HepG2 (cell line): ENCODE data around the gene ACSS1. TPM values are rescaled to one million over a fixed set of nuclear protein-coding genes. Genes with fewer than 3 reads are reported as not detected.

Experiments used
- ATAC-seq: fragments of 200-7000 bp; cut with Tn5 transposase; 3 replicates; pipeline ENCODE4 v1.9.1; 2020; ENCODE audit warnings: mild to moderate bottlenecking, moderate library complexity
- BruUV-seq: library from RNA; stranded (reverse); fragments of 400-500 nt; replicated peaks from 2 replicates; lab custom pipeline; 2021; lab: Mats Ljungman, UMichigan
- CTCF ChIA-PET: fragments of 300-600 bp; formaldehyde crosslinking; extraction: SDS; loops from one replicate; lab custom pipeline; 2021; ENCODE audit warnings: low total read pairs, inconsistent platforms, low intra/inter-chr PET ratio; lab: Yijun Ruan, JAX
- POLR2A ChIA-PET: fragments of 350-600 bp; sonication (Branson Sonifier 250); formaldehyde crosslinking; loops from one replicate; lab custom pipeline; 2020; ENCODE audit warnings: antibody characterized with exemption, inconsistent platforms; lab: Yijun Ruan, JAX
- DNase-seq: peaks from one replicate; pipeline ENCODE4 v3.0.0-alpha.2; 2015; ENCODE audit warnings: low spot score
- FAIRE-seq: peaks from 3 replicates; lab custom pipeline; 2011; peaks lifted over from hg19 to GRCh38; lab: Jason Lieb, UNC
- H2AFZ ChIP-seq: one replicate; pipeline ENCODE4 v1.6.1; 2011; ENCODE audit warnings: low read length, inconsistent platforms
- H3K27ac ChIP-seq: fragments of 300-600 bp; 3 replicates; pipeline ENCODE4 v1.8.0; 2011; ENCODE audit warnings: mixed run types, mild to moderate bottlenecking, mixed read lengths, low read length, inconsistent platforms; ENCODE audit not compliant: insufficient read depth; ENCODE audit errors: extremely low read length
- H3K27me3 ChIP-seq, 2 experiments: fragments of 200-600 bp in 1 of 2; 2 replicates in 1 of 2; 3 replicates in 1 of 2; pipeline versions ENCODE4 v1.6.0 to v1.8.0; 2011; ENCODE audit warnings: low read length in 2 of 2, mild to moderate bottlenecking in 2 of 2, moderate library complexity in 2 of 2, inconsistent platforms in 1 of 2; ENCODE audit not compliant: insufficient read depth in 2 of 2, control insufficient read depth in 1 of 2
- H3K36me3 ChIP-seq, 2 experiments: fragments of 200-600 bp in 1 of 2; replicated peaks in 1 of 2; 2 replicates in 1 of 2; 3 replicates in 1 of 2; pipeline versions ENCODE4 v1.5.1 to v1.8.0; 2011; ENCODE audit warnings: low read length in 2 of 2, inconsistent platforms in 1 of 2; ENCODE audit not compliant: insufficient read depth in 2 of 2, control insufficient read depth in 1 of 2
- H3K4me1 ChIP-seq: 2 replicates; pipeline ENCODE4 v1.5.1; 2012; ENCODE audit warnings: low read length, inconsistent platforms; ENCODE audit not compliant: insufficient read depth
- H3K4me2 ChIP-seq: 2 replicates; pipeline ENCODE4 v1.6.0; 2011; ENCODE audit warnings: low read depth, low read length, inconsistent platforms
- H3K4me3 ChIP-seq, 3 experiments: fragments of 200-600 bp in 1 of 3; sonication (generic), shearing (Covaris generic) in 1 of 3; replicated peaks in 1 of 3; 2 replicates each; pipeline ENCODE4 v1.5.1; 2011 to 2016; ENCODE audit warnings: low read length in 3 of 3, inconsistent platforms in 2 of 3, low read depth in 2 of 3, mild to moderate bottlenecking in 2 of 3, control low read depth in 1 of 3, mixed read lengths in 1 of 3; ENCODE audit not compliant: insufficient read depth in 1 of 3
- H3K79me2 ChIP-seq: one replicate; pipeline ENCODE4 v1.6.1; 2011; ENCODE audit warnings: low read length, inconsistent platforms; ENCODE audit not compliant: insufficient read depth
- H3K9ac ChIP-seq: 2 replicates; pipeline ENCODE4 v1.6.0; 2011; ENCODE audit warnings: mild to moderate bottlenecking, low read depth, low read length, inconsistent platforms; ENCODE audit not compliant: insufficient read depth
- H3K9me3 ChIP-seq: 2 replicates; pipeline ENCODE4 v1.5.1; 2012; ENCODE audit warnings: mild to moderate bottlenecking, low read length
- H4K20me1 ChIP-seq: 2 replicates; pipeline ENCODE4 v1.6.0; 2011; ENCODE audit warnings: inconsistent platforms, mild to moderate bottlenecking, low read length, moderate library complexity; ENCODE audit not compliant: insufficient read depth
- GTF3A ChIP-seq: sonication (generic); formaldehyde crosslinking; conservative IDR thresholded peaks from 2 replicates; pipeline ENCODE4 v1.4.0; 2020; ENCODE audit warnings: mild to moderate bottlenecking, missing genetic modification reagents
- HCFC1 ChIP-seq: fragments of 150-350 bp; IDR thresholded peaks from 2 replicates; pipeline ENCODE4 v1.6.1; 2014; ENCODE audit warnings: low read depth, low read length
- NR2F1 ChIP-seq, 2 experiments: fragments of 450-650 bp in 1 of 2; formaldehyde crosslinking in 1 of 2; IDR thresholded peaks; 2 replicates each; pipeline versions ENCODE4 v1.5.0 to v1.6.1; 2016 to 2020; ENCODE audit warnings: mild to moderate bottlenecking in 1 of 2, missing compliant biosample characterization in 1 of 2, missing genetic modification reagents in 1 of 2, moderate library complexity in 1 of 2
- ZSCAN25 ChIP-seq: sonication (generic); formaldehyde crosslinking; IDR thresholded peaks from 2 replicates; pipeline ENCODE4 v1.8.0; 2022; ENCODE audit warnings: mild to moderate bottlenecking, missing genetic modification reagents
- WGBS: methylation state at CpG from one replicate; pipeline ENCODE4 v1.1.6; 2017; ENCODE audit warnings: low lambda C conversion rate; 5-methylcytosine and 5-hydroxymethylcytosine counted together
- in situ Hi-C: cut with HindIII; loops from 2 replicates; pipeline ENCODE4 v1.10.0; 2017; ENCODE audit warnings: low pct_unique_long_range_greater_than_20kb; ENCODE audit not compliant: extremely low pct_ligation_motif_present
- intact Hi-C: fragments of 100-400 bp; cut with micrococcal nuclease; formaldehyde crosslinking; loops from one replicate; pipeline ENCODE4 v1.10.0; 2022; ENCODE audit not compliant: unreplicated experiment
- polyA plus RNA-seq, 8 experiments: library from polyadenylated mRNA; depleted of rRNA in 3 of 8; stranded (reverse) in 7 of 8; unstranded in 1 of 8; fragments of >200 nt; fragmentation: Illumina TruSeq in 4 of 8; extraction: Trizol in 4 of 8; gene quantifications; 2 replicates each; pipeline versions ENCODE4 v1.2.1 to v1.2.3, GENCODE V29; 2011 to 2016; ENCODE audit warnings: low read depth in 4 of 8, missing spikeins in 1 of 8, mixed read lengths in 1 of 8; ENCODE audit not compliant: insufficient read depth in 1 of 8
- total RNA-seq, 5 experiments: library from RNA; depleted of rRNA; stranded (reverse); fragments of >200 nt; fragmentation: Illumina TruSeq; extraction: Trizol; gene quantifications; 2 replicates each; pipeline ENCODE4 v1.2.3, GENCODE V29; 2016; ENCODE audit warnings: low read depth in 1 of 5
- TF ChIP-seq, protein P1 (sequence below): sonication (generic); formaldehyde crosslinking; IDR thresholded peaks from 2 replicates; pipeline ENCODE4 v1.9.0; 2022; ENCODE audit warnings: low read depth, missing genetic modification reagents
- TF ChIP-seq, protein P2 (sequence below): sonication (generic); formaldehyde crosslinking; IDR thresholded peaks from 2 replicates; pipeline ENCODE4 v1.4.0; 2020; ENCODE audit warnings: missing genetic modification reagents, borderline replicate concordance
- TF ChIP-seq, protein P3 (sequence below): sonication (generic); formaldehyde crosslinking; IDR thresholded peaks from 2 replicates; pipeline ENCODE4 v1.4.0; 2020; ENCODE audit warnings: missing genetic modification reagents

The ACSS1 gene
- total and polyA plus RNA-seq, 2 of the 13 experiments (the other 11 are each of a cell fraction or from before 2014, with no cell fraction given), result 15.2 to 41.6 TPM

DNA sequence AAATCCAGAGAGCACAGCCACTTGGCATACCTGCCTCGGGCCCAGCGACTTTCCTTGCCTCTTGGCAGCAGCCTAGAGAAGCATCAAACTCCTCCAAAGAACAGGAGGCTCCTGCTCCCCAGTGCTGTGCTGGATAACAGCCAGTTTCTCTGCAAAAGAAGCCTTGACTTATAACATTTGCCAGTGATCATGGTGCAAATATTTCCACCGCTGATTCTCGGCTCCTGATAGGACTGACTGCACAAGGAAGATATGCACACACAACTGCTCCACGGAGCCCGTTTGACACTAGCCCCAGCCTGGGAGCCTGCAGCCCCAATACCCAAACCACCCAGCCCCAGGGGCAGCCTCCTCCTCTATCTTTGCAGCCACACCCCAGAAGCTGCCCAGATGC, 17.5 kb downstream of the ACSS1 start (continued):
- no peak for TF ChIP-seq GTF3A
- TF ChIP-seq, protein P1, sequence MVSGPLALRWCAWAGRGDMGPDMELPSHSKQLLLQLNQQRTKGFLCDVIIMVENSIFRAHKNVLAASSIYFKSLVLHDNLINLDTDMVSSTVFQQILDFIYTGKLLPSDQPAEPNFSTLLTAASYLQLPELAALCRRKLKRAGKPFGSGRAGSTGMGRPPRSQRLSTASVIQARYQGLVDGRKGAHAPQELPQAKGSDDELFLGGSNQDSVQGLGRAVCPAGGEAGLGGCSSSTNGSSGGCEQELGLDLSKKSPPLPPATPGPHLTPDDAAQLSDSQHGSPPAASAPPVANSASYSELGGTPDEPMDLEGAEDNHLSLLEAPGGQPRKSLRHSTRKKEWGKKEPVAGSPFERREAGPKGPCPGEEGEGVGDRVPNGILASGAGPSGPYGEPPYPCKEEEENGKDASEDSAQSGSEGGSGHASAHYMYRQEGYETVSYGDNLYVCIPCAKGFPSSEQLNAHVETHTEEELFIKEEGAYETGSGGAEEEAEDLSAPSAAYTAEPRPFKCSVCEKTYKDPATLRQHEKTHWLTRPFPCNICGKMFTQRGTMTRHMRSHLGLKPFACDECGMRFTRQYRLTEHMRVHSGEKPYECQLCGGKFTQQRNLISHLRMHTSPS (CRISPR knock-in tag), result no peak

DNA sequence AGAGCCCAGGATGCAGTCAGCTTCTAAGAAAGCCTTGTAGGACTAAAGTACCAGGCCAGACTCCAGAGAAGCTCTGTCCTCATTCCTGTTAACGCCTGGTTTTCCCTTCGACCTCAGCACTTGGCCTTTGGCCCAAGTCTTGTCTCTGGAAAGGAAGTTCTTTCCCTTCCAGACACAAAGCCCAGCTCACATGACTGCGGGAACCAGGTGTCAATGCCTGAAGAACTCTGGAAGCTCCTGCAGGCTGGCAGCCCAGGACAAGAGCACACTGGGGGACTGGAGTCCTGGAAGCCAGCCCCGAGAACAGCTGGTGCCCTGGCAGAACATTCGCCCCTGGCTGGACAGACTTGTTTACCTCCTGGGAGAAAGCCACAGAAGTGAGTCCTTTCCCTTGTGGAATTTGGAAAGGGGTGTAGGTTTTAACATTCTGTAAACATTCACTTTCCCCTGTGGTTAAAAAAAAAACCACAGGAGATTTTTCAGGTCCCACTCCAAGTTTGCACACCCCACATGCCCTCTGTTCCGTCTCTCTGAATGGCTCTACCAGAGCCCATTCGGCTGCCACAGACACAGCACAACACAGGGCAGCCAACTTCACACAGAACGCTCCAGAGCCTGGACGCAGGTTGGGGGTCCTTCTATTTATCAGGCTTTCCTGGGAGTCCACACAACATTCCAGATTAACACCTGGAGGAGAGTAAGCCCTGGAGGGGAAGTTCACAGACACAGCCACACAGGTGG, 18.1 kb downstream of the ACSS1 start:
- H3K4me1 ChIP-seq, result peaks cover 39% of the 10 kb centered on the region
- in situ Hi-C loops, result no loop called here
- FAIRE-seq (no peak), ATAC-seq (no peak), DNase-seq (no peak)
- CTCF ChIA-PET, result no interaction called here
- H3K27ac ChIP-seq, result no peak overlapping the region
- no peaks in the 10 kb centered on the region for H4K20me1 ChIP-seq
- peaks cover 0 to 5% of the 10 kb centered on the region in 2 experiments; a peak in 1 of 5 replicates for H3K27me3 ChIP-seq
- no peak overlapping the region for H3K4me3 ChIP-seq
- H2AFZ ChIP-seq, result no peak overlapping the region
- no TSS peak for BruUV-seq
- H3K9me3 ChIP-seq, result no peaks in the 10 kb centered on the region
- no peak overlapping the region for H3K4me2 ChIP-seq
- no peak overlapping the region for H3K9ac ChIP-seq
- intact Hi-C loops, result no loop called here
- 58% methylated on average over 9 of the region's 9 CpGs for WGBS
- POLR2A ChIA-PET, result interaction anchor here (1.2 kb wide), 1 partner anchor 15 kb away, joined by 4 read pairs; no protein-coding TSS in a partner anchor
- no peaks in the 10 kb centered on the region for H3K36me3 ChIP-seq
- no peaks in the 10 kb centered on the region for H3K79me2 ChIP-seq
- TF ChIP-seq ZSCAN25 (CRISPR knock-in tag) (no peak), NR2F1 (CRISPR knock-in tag; IDR thresholded peaks at IDR 0.05) (no peak), HCFC1 (no peak)
- TF ChIP-seq, protein P2, sequence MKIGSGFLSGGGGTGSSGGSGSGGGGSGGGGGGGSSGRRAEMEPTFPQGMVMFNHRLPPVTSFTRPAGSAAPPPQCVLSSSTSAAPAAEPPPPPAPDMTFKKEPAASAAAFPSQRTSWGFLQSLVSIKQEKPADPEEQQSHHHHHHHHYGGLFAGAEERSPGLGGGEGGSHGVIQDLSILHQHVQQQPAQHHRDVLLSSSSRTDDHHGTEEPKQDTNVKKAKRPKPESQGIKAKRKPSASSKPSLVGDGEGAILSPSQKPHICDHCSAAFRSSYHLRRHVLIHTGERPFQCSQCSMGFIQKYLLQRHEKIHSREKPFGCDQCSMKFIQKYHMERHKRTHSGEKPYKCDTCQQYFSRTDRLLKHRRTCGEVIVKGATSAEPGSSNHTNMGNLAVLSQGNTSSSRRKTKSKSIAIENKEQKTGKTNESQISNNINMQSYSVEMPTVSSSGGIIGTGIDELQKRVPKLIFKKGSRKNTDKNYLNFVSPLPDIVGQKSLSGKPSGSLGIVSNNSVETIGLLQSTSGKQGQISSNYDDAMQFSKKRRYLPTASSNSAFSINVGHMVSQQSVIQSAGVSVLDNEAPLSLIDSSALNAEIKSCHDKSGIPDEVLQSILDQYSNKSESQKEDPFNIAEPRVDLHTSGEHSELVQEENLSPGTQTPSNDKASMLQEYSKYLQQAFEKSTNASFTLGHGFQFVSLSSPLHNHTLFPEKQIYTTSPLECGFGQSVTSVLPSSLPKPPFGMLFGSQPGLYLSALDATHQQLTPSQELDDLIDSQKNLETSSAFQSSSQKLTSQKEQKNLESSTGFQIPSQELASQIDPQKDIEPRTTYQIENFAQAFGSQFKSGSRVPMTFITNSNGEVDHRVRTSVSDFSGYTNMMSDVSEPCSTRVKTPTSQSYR (CRISPR knock-in tag), result no peak
- TF ChIP-seq, protein P3, sequence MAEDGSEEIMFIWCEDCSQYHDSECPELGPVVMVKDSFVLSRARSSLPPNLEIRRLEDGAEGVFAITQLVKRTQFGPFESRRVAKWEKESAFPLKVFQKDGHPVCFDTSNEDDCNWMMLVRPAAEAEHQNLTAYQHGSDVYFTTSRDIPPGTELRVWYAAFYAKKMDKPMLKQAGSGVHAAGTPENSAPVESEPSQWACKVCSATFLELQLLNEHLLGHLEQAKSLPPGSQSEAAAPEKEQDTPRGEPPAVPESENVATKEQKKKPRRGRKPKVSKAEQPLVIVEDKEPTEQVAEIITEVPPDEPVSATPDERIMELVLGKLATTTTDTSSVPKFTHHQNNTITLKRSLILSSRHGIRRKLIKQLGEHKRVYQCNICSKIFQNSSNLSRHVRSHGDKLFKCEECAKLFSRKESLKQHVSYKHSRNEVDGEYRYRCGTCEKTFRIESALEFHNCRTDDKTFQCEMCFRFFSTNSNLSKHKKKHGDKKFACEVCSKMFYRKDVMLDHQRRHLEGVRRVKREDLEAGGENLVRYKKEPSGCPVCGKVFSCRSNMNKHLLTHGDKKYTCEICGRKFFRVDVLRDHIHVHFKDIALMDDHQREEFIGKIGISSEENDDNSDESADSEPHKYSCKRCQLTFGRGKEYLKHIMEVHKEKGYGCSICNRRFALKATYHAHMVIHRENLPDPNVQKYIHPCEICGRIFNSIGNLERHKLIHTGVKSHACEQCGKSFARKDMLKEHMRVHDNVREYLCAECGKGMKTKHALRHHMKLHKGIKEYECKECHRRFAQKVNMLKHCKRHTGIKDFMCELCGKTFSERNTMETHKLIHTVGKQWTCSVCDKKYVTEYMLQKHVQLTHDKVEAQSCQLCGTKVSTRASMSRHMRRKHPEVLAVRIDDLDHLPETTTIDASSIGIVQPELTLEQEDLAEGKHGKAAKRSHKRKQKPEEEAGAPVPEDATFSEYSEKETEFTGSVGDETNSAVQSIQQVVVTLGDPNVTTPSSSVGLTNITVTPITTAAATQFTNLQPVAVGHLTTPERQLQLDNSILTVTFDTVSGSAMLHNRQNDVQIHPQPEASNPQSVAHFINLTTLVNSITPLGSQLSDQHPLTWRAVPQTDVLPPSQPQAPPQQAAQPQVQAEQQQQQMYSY, result peak; percentile 63
